Endothelial cell of umbilical vein (primary cell): ENCODE results near the gene STOM. TPM values are rescaled to one million over a fixed set of nuclear protein-coding genes. Genes with fewer than 3 reads are reported as not detected.

Experiments used
- BruUV-seq: library from RNA; stranded (reverse); fragments of 400-500 nt; replicated peaks from 2 replicates; lab custom pipeline; 2021; lab: Mats Ljungman, UMichigan
- CTCF ChIA-PET: fragments of 300-600, 350-600 bp; sonication (Branson Sonifier 250); formaldehyde crosslinking; loops from one replicate; lab custom pipeline; 2021; ENCODE audit warnings: antibody characterized with exemption, inconsistent platforms; lab: Charles Lee
- POLR2A ChIA-PET: fragments of 300-600, 350-600 bp; sonication (Branson Sonifier 250); formaldehyde crosslinking; loops from one replicate; lab custom pipeline; 2021; ENCODE audit warnings: antibody characterized with exemption, inconsistent platforms; lab: Charles Lee
- DNase-seq: peaks from one replicate; pipeline ENCODE4 v3.0.0-alpha.2; 2011; ENCODE audit warnings: low read depth, low spot score
- FAIRE-seq: peaks from 2 replicates; lab custom pipeline; 2011; peaks lifted over from hg19 to GRCh38; lab: Jason Lieb, UNC
- H2AFZ ChIP-seq: 2 replicates; pipeline ENCODE4 v1.6.0; 2012; ENCODE audit warnings: low read depth, low read length, control low read depth, inconsistent platforms
- H3K27ac ChIP-seq: 2 replicates; pipeline ENCODE4 v1.5.1; 2011; ENCODE audit warnings: low read depth, mild to moderate bottlenecking, control low read depth, low read length, moderate library complexity; ENCODE audit not compliant: insufficient read depth
- H3K27me3 ChIP-seq, 2 experiments: 2 replicates each; pipeline versions ENCODE4 v1.6.0 to v1.6.1; 2011; ENCODE audit warnings: low read length in 2 of 2, mixed read lengths in 1 of 2; ENCODE audit not compliant: control insufficient read depth in 2 of 2, insufficient read depth in 2 of 2
- H3K36me3 ChIP-seq, 2 experiments: 2 replicates in 1 of 2; 3 replicates in 1 of 2; pipeline ENCODE4 v1.5.1; 2011; ENCODE audit warnings: low read length in 2 of 2, mild to moderate bottlenecking in 1 of 2, moderate library complexity in 1 of 2; ENCODE audit not compliant: control insufficient read depth in 2 of 2, insufficient read depth in 2 of 2; ENCODE audit errors: extremely low read depth in 1 of 2
- H3K4me1 ChIP-seq: 3 replicates; pipeline ENCODE4 v1.5.1; 2011; ENCODE audit warnings: mild to moderate bottlenecking, low read length; ENCODE audit not compliant: control insufficient read depth, insufficient read depth; ENCODE audit errors: extremely low read depth
- H3K4me2 ChIP-seq: 2 replicates; pipeline ENCODE4 v1.6.1; 2011; ENCODE audit warnings: low read length, control low read depth, mixed read lengths; ENCODE audit not compliant: insufficient read depth
- H3K4me3 ChIP-seq, 3 experiments: fragments of 200-600 bp in 1 of 3; sonication (generic), shearing (Covaris generic) in 1 of 3; replicated peaks in 1 of 3; 2 replicates each; pipeline ENCODE4 v1.5.1; 2011 to 2016; ENCODE audit warnings: control low read depth in 3 of 3, low read length in 3 of 3, mild to moderate bottlenecking in 2 of 3, inconsistent platforms in 1 of 3, low read depth in 1 of 3, moderate library complexity in 1 of 3; ENCODE audit not compliant: insufficient read depth in 1 of 3
- H3K79me2 ChIP-seq: 2 replicates; pipeline ENCODE4 v1.6.0; 2012; ENCODE audit warnings: low read length, inconsistent platforms; ENCODE audit not compliant: control insufficient read depth, insufficient read depth
- H3K9ac ChIP-seq: replicated peaks from 2 replicates; pipeline ENCODE3; 2011; ENCODE audit warnings: low read length, control low read depth; ENCODE audit not compliant: insufficient read depth; ENCODE audit errors: extremely low read depth
- H3K9me1 ChIP-seq: replicated peaks from 3 replicates; pipeline ENCODE4 v1.6.0; 2011; ENCODE audit warnings: mild to moderate bottlenecking, low read length; ENCODE audit not compliant: control insufficient read depth, insufficient read depth; ENCODE audit errors: extremely low read depth
- H3K9me3 ChIP-seq: replicated peaks from 2 replicates; pipeline ENCODE4 v1.5.1; 2012; ENCODE audit warnings: low read length, inconsistent platforms; ENCODE audit not compliant: control insufficient read depth, insufficient read depth
- H4K20me1 ChIP-seq: replicated peaks from 2 replicates; pipeline ENCODE3; 2011; ENCODE audit warnings: mild to moderate bottlenecking, low read length; ENCODE audit not compliant: control insufficient read depth, insufficient read depth; ENCODE audit errors: extremely low read depth
- EZH2 ChIP-seq: IDR thresholded peaks from 2 replicates; pipeline ENCODE4 v1.6.1; 2012; ENCODE audit warnings: borderline replicate concordance, low read depth, mild to moderate bottlenecking, moderate library complexity, low read length, inconsistent platforms; ENCODE audit not compliant: severe bottlenecking
- FOS ChIP-seq: IDR thresholded peaks from 2 replicates; pipeline ENCODE4 v1.6.1; 2011; ENCODE audit warnings: mild to moderate bottlenecking, low read length, moderate library complexity, borderline replicate concordance; ENCODE audit not compliant: insufficient read depth
- GATA2 ChIP-seq: IDR thresholded peaks from 2 replicates; pipeline ENCODE4 v1.7.0; 2011; ENCODE audit warnings: low read depth, mild to moderate bottlenecking, moderate library complexity, mixed read lengths, low read length; ENCODE audit not compliant: insufficient read length, insufficient read depth
- JUN ChIP-seq: IDR thresholded peaks from 2 replicates; pipeline ENCODE4 v1.6.1; 2011; ENCODE audit warnings: borderline replicate concordance, low read depth; ENCODE audit not compliant: insufficient read length, insufficient read depth
- MYC ChIP-seq: IDR thresholded peaks from one replicate; pipeline ENCODE4 v1.6.1; 2011; ENCODE audit warnings: mild to moderate bottlenecking, low read depth, low read length
- POLR2A ChIP-seq: IDR thresholded peaks from 2 replicates; pipeline ENCODE4 v1.6.1; 2012; ENCODE audit warnings: low read depth, mild to moderate bottlenecking, control low read depth, low read length
- POLR2AphosphoS5 ChIP-seq: IDR thresholded peaks from 2 replicates; pipeline ENCODE4 v1.6.1; 2012; ENCODE audit warnings: low read depth, mild to moderate bottlenecking, control low read depth, low read length, moderate library complexity; ENCODE audit not compliant: insufficient read depth
- dilution Hi-C: fragments of 300-500 bp; cut with MboI; formaldehyde crosslinking; loops from one replicate; pipeline ENCODE4 v1.15.0; 2019; ENCODE audit warnings: low sequenced_read_pairs; ENCODE audit not compliant: extremely low pct_ligation_motif_present
- intact Hi-C: fragments of 100-400 bp; cut with micrococcal nuclease; formaldehyde crosslinking; loops from one replicate; pipeline ENCODE4 v1.10.0; 2022
- polyA plus RNA-seq, 4 experiments: library from polyadenylated mRNA; depleted of rRNA in 3 of 4; stranded (reverse) in 3 of 4; unstranded in 1 of 4; fragments of >200 nt; gene quantifications; 2 replicates each; pipeline versions ENCODE4 v1.2.1 to v1.2.3, GENCODE V29; 2011 to 2012; ENCODE audit warnings: missing spikeins in 1 of 4
- total RNA-seq: library from RNA; stranded (reverse); gene quantifications from 2 replicates; pipeline ENCODE4 v1.2.3, GENCODE V29; 2021
- TF ChIP-seq, protein P1 (sequence below): IDR thresholded peaks from 2 replicates; pipeline ENCODE4 v1.6.1; 2011; ENCODE audit not compliant: insufficient read depth, insufficient read length
- TF ChIP-seq, protein P2 (sequence below), 2 donors: IDR thresholded peaks; 1 replicate in 1 of 2; 2 replicates in 1 of 2; pipeline ENCODE4 v1.5.1; 2011; ENCODE audit warnings: low read length in 2 of 2, mild to moderate bottlenecking in 2 of 2, moderate library complexity in 2 of 2, control low read depth in 1 of 2, inconsistent platforms in 1 of 2, low read depth in 1 of 2; ENCODE audit not compliant: insufficient read depth in 1 of 2; ENCODE audit errors: extremely low read depth in 1 of 2

Gene STOM
- total and polyA plus RNA-seq, 2 donors (not counting 3 experiments of a cell fraction or from before 2014, with no cell fraction given), result 153 to 170 TPM

DNA sequence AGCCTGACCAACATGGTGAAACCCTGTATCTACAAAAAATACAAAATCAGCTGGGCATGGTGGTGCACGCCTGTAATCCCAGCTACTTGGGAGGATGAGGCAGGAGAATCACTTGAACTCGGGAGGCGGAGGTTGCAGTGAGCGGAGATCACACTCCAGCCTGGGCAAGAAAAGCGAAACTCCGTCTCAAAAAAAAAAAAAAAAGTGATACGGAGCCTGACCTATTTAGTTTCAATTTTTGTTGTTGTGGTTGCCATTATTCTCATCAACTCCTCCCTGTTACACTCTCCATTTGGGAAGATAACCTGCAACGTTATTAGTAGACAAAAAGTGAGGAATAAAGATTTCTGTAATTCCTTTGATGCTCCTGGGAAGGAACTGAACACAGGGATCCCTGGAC, 1.3 kb downstream of the STOM start:
- Histone ChIP-seq H3K79me2 (peaks cover 56% of the 10 kb centered on the region), H3K9ac (peak overlapping the region; percentile 96), H3K4me3 (peak overlapping the region; percentile 66 to 88 (median 78)), H3K4me1 (peaks cover 53% of the 10 kb centered on the region), H3K27me3 (no peaks in the 10 kb centered on the region), H3K27ac (peak overlapping the region; percentile 93), H3K36me3 (peaks cover 0 to 2% of the 10 kb centered on the region in 2 experiments), H3K9me3 (no peaks in the 10 kb centered on the region), H4K20me1 (no peaks in the 10 kb centered on the region), H3K9me1 (no peaks in the 10 kb centered on the region), H3K4me2 (peak overlapping the region; percentile 98), H2AFZ (no peak overlapping the region)
- no TSS peak for BruUV-seq
- DNase-seq (peak; percentile 40), FAIRE-seq (no peak)
- no peak for TF ChIP-seq MYC
- no peak for TF ChIP-seq JUN
- TF ChIP-seq, protein P1, sequence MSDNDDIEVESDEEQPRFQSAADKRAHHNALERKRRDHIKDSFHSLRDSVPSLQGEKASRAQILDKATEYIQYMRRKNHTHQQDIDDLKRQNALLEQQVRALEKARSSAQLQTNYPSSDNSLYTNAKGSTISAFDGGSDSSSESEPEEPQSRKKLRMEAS, result no peak
- no peak for TF ChIP-seq FOS
- TF ChIP-seq POLR2A, result no peak
- TF ChIP-seq EZH2, result no peak
- no peak for TF ChIP-seq POLR2AphosphoS5
- TF ChIP-seq, protein P2, sequence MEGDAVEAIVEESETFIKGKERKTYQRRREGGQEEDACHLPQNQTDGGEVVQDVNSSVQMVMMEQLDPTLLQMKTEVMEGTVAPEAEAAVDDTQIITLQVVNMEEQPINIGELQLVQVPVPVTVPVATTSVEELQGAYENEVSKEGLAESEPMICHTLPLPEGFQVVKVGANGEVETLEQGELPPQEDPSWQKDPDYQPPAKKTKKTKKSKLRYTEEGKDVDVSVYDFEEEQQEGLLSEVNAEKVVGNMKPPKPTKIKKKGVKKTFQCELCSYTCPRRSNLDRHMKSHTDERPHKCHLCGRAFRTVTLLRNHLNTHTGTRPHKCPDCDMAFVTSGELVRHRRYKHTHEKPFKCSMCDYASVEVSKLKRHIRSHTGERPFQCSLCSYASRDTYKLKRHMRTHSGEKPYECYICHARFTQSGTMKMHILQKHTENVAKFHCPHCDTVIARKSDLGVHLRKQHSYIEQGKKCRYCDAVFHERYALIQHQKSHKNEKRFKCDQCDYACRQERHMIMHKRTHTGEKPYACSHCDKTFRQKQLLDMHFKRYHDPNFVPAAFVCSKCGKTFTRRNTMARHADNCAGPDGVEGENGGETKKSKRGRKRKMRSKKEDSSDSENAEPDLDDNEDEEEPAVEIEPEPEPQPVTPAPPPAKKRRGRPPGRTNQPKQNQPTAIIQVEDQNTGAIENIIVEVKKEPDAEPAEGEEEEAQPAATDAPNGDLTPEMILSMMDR (IDR thresholded peaks at IDR 0.05; ENCODE audit: extremely low read depth in 1 of 2, insufficient read depth in 1 of 2, low read depth in 1 of 2, low read length in 2 of 2), result no peak
- TF ChIP-seq GATA2, result no peak
- CTCF ChIA-PET, result interaction anchor here (0.8 to 1.4 kb wide), 6 partner anchors 11 to 90 kb away, joined by 3 to 8 read pairs (median 6); no protein-coding TSS in a partner anchor
- intact Hi-C loops (no loop called here), dilution Hi-C loops (no loop called here)
- POLR2A ChIA-PET, result interaction anchor here (0.6 to 1.0 kb wide), 7 partner anchors 11 to 1368 kb away, joined by 3 to 9 read pairs (median 5); no protein-coding TSS in a partner anchor
